NCI-H128 (cell line): ENCODE measurements around the gene MED13L.

Experiments used
- DNase-seq: peaks from one replicate; lab custom pipeline; 2025; ENCODE audit not compliant: unreplicated experiment; lab: John Stamatoyannopoulos, UW

MED13L gene

GRCh38 chr12:116216022-116216756 lies 61.3 kb downstream of the MED13L start:
- DNase-seq, result no peak

GRCh38 chr12:116215023-116215422 lies 62.5 kb downstream of the MED13L start:
- DNase-seq, result no peak

- no peak for DNase-seq
Observed at GRCh38 chr12:116213885-116214527, 63.5 kb downstream of the MED13L start.

- no peak for DNase-seq
Observed at GRCh38 chr12:116213014-116213413, 64.5 kb downstream of the MED13L start.

- DNase-seq, result no peak
Observed at GRCh38 chr12:116210762-116211161, 66.7 kb downstream of the MED13L start.

GRCh38 chr12:116210131-116210530 lies 67.4 kb downstream of the MED13L start:
- no peak for DNase-seq

GRCh38 chr12:116209503-116209902 lies 68.0 kb downstream of the MED13L start:
- DNase-seq, result no peak

- DNase-seq, result no peak
Observed at GRCh38 chr12:116207274-116207673, 70.2 kb downstream of the MED13L start.

- no peak for DNase-seq
Observed at GRCh38 chr12:116206828-116207227, 70.7 kb downstream of the MED13L start.

GRCh38 chr12:116204785-116205184 lies 72.7 kb downstream of the MED13L start:
- DNase-seq, result no peak

- no peak for DNase-seq
Observed at GRCh38 chr12:116204169-116204568, 73.3 kb downstream of the MED13L start.

- no peak for DNase-seq
Observed at GRCh38 chr12:116202940-116203339, 74.6 kb downstream of the MED13L start.

GRCh38 chr12:116202433-116202832 lies 75.1 kb downstream of the MED13L start:
- DNase-seq, result no peak

GRCh38 chr12:116201908-116202307 lies 75.6 kb downstream of the MED13L start:
- no peak for DNase-seq

- DNase-seq, result no peak
Observed at GRCh38 chr12:116201359-116201758, 76.1 kb downstream of the MED13L start.

- DNase-seq, result no peak
Observed at GRCh38 chr12:116200812-116201211, 76.7 kb downstream of the MED13L start.

- no peak for DNase-seq
Observed at GRCh38 chr12:116199160-116199706, 78.3 kb downstream of the MED13L start.

GRCh38 chr12:116196752-116197718 lies 80.5 kb downstream of the MED13L start:
- DNase-seq, result no peak

- no peak for DNase-seq
Observed at GRCh38 chr12:116196226-116196625, 81.3 kb downstream of the MED13L start.

- no peak for DNase-seq
Observed at GRCh38 chr12:116194935-116195431, 82.5 kb downstream of the MED13L start.

- DNase-seq, result no peak
Observed at GRCh38 chr12:116189692-116190091, 87.8 kb downstream of the MED13L start.
